GM20000 (cell line): ENCODE data around the gene SUGCT.

ENCODE experiments used
- DNase-seq: peaks from one replicate; pipeline ENCODE4 v3.0.0; 2012; ENCODE audit warnings: low spot score
- CTCF ChIP-seq: IDR thresholded peaks from 2 replicates; pipeline ENCODE4 v1.5.1; 2012; ENCODE audit warnings: mild to moderate bottlenecking, control low read depth; ENCODE audit errors: extremely low read depth, missing control alignments

The SUGCT gene

GRCh38 chr7:40134428-40135316 lies at the start of gene SUGCT, which contains the start of gene MPLKIP:
SUGCT (plus strand) TSS chr7:40135005.
MPLKIP (minus strand) TSS chr7:40134622; CDS start chr7:40134567, 55 bp downstream.
- DNase-seq: peak; percentile 95
- peak; percentile 97 for TF ChIP-seq CTCF

- TF ChIP-seq CTCF: no peak
- no peak for DNase-seq
These were observed 42.6 kb upstream of the SUGCT start for GRCh38 chr7:40092182-40092581.

- no peak for DNase-seq
- no peak for TF ChIP-seq CTCF
These were observed 41.0 kb upstream of the SUGCT start for GRCh38 chr7:40093631-40094350.

GRCh38 chr7:40095230-40095629 lies 39.6 kb upstream of the SUGCT start:
- TF ChIP-seq CTCF: no peak
- no peak for DNase-seq

GRCh38 chr7:40095695-40096327 lies 39.0 kb upstream of the SUGCT start:
- DNase-seq: no peak
- TF ChIP-seq CTCF: no peak

- no peak for TF ChIP-seq CTCF
- no peak for DNase-seq
These were observed 37.1 kb upstream of the SUGCT start for GRCh38 chr7:40097728-40098127.
